ENCODE measurements around the gene INTS1. TPM values are rescaled to one million over a fixed set of nuclear protein-coding genes. Genes with fewer than 3 reads are reported as not detected.

The INTS1 gene
- total RNA-seq, 1 experiment from 2014 or later = 161 TPM

DNA sequence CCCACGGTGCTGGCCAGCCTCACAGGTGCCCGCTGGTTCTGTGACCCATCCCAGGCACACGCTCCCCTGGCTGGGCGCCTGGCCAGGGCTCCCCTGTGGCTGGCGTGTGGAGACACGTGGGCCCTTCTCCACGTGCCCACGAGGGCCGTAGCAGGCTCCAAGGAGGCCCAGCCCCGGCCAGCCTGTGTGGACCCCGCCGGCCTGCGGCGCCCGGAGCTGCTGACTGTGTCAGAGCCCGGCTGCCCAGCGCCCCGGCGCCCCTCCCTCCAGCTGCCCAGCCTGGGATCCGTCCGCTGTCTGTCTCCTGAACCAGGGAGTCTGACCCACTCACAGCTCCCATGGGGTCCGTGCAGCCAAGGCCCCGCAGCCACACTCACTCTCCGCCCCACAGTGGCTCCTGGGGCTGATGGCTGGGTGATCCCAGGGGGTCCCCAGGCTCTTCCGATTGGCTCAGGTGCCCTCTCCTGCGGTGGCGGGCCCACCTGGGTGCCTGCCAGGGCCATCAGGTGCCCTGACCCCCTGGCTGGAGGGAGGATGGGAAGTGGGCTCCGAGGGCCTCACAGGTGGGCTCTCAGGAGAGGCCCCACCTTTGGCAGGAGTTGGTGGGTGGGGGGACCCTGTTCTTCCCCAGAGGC, 42.2 kb upstream of the INTS1 start (continued):
- TF ChIP-seq, protein P1, sequence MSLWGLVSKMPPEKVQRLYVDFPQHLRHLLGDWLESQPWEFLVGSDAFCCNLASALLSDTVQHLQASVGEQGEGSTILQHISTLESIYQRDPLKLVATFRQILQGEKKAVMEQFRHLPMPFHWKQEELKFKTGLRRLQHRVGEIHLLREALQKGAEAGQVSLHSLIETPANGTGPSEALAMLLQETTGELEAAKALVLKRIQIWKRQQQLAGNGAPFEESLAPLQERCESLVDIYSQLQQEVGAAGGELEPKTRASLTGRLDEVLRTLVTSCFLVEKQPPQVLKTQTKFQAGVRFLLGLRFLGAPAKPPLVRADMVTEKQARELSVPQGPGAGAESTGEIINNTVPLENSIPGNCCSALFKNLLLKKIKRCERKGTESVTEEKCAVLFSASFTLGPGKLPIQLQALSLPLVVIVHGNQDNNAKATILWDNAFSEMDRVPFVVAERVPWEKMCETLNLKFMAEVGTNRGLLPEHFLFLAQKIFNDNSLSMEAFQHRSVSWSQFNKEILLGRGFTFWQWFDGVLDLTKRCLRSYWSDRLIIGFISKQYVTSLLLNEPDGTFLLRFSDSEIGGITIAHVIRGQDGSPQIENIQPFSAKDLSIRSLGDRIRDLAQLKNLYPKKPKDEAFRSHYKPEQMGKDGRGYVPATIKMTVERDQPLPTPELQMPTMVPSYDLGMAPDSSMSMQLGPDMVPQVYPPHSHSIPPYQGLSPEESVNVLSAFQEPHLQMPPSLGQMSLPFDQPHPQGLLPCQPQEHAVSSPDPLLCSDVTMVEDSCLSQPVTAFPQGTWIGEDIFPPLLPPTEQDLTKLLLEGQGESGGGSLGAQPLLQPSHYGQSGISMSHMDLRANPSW (CRISPR knock-in tag; conservative IDR thresholded peaks at IDR 0.05; ENCODE audit: low read depth) = no peak
- no peak for TF ChIP-seq ZNF121 (CRISPR knock-in tag; IDR thresholded peaks at IDR 0.05)
- TF ChIP-seq, protein P2, sequence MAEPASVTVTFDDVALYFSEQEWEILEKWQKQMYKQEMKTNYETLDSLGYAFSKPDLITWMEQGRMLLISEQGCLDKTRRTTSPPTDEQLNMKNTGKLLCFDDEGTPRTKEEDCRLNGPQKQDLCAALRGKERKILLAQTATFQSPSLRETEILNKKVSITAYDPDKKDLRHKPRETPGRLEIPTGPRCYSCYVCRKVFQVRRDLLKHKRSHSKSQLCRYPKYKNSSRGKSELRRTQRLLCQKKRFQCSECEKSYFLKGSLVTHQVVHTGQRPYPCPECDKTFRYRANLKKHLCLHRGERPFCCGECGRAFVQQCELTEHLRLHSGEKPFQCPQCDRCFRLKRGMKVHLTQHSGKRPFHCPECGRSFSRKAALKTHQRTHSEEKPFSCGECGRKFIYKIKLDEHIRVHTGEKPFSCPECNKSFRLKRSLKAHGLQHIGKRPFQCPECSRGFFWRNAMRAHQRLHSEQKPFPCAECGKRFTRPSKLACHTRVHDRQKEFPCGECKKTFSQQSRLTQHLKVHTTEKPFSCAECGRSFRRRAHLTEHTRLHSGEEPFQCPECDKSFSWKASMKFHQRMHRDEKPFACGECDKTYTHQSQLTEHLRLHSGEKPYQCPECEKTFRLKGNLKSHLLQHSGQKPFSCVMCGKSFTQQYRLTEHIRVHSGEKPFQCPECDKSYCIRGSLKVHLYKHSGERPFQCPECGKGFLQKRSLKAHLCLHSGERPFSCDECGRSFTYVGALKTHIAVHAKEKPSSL (CRISPR knock-in tag; conservative IDR thresholded peaks at IDR 0.05) = no peak
- TF ChIP-seq, protein P3, sequence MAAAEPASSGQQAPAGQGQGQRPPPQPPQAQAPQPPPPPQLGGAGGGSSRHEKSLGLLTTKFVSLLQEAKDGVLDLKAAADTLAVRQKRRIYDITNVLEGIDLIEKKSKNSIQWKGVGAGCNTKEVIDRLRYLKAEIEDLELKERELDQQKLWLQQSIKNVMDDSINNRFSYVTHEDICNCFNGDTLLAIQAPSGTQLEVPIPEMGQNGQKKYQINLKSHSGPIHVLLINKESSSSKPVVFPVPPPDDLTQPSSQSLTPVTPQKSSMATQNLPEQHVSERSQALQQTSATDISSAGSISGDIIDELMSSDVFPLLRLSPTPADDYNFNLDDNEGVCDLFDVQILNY (CRISPR knock-in tag; IDR thresholded peaks at IDR 0.05) = no peak
- TF ChIP-seq SMAD4 (CRISPR knock-in tag; IDR thresholded peaks at IDR 0.05) = no peak
- TF ChIP-seq, protein P4, sequence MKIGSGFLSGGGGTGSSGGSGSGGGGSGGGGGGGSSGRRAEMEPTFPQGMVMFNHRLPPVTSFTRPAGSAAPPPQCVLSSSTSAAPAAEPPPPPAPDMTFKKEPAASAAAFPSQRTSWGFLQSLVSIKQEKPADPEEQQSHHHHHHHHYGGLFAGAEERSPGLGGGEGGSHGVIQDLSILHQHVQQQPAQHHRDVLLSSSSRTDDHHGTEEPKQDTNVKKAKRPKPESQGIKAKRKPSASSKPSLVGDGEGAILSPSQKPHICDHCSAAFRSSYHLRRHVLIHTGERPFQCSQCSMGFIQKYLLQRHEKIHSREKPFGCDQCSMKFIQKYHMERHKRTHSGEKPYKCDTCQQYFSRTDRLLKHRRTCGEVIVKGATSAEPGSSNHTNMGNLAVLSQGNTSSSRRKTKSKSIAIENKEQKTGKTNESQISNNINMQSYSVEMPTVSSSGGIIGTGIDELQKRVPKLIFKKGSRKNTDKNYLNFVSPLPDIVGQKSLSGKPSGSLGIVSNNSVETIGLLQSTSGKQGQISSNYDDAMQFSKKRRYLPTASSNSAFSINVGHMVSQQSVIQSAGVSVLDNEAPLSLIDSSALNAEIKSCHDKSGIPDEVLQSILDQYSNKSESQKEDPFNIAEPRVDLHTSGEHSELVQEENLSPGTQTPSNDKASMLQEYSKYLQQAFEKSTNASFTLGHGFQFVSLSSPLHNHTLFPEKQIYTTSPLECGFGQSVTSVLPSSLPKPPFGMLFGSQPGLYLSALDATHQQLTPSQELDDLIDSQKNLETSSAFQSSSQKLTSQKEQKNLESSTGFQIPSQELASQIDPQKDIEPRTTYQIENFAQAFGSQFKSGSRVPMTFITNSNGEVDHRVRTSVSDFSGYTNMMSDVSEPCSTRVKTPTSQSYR (CRISPR knock-in tag; IDR thresholded peaks at IDR 0.05) = no peak

DNA sequence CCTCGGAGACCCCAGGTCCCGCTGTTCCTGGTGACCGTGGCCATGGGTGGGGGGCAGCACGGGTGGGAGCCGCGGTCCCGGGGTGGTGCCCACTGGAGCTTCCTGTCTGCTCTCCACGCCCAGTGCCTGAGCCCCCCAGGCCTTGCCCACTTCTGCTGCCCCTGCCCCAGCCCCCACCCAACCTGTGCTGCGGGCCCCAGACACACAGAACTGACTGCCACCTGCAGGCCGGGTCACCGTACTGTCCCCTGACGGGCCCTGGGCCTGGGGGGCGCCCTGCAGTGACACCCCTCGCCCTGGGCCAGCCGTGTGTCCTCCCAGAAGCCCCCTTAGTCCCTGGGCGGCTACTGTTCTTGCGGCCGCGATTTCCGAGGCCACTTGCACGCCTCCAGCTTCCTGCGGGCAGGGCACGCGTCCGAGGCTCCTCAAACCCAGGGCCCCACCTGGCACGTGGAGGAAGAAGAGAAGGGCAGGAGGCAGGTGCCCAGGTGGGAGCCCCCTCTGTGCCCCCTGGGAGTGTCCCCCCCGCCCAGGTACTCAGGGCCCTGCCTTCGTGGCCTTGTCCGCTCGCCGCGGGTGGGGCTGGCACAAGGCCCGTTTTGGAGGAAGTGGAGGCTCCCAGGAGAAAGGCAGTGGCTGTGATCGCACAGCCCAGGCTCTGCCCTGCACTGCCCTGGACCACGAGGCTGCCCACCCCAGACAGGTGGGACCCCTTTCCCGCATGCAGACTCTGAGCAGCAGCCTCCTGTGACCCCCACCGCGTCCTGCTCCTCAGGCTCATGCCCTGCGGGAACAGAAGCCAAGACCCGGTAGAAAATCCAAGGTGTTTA, 41.4 kb upstream of the INTS1 start:
- Mint-ChIP-seq H3K4me1 (no peaks in the 10 kb centered on the region), H3K36me3 (no peaks in the 10 kb centered on the region), H3K9me3 (no peaks in the 10 kb centered on the region), H3K27ac (no peak overlapping the region), H3K4me3 (no peak overlapping the region), H3K27me3 (ENCODE audit: low read depth) (no peaks in the 10 kb centered on the region)
- ChIA-PET POLR2A (no interaction called here), CTCF (interaction anchor here (1.5 to 2.7 kb wide), 4 partner anchors 10 to 41 kb away, joined by 3 to 7 read pairs (median 6); partner anchors contain the start of gene TMEM184A)
- TF ChIP-seq NFYB (CRISPR knock-in tag; conservative IDR thresholded peaks at IDR 0.05; ENCODE audit: low read depth) = no peak
- TF ChIP-seq, protein P5, sequence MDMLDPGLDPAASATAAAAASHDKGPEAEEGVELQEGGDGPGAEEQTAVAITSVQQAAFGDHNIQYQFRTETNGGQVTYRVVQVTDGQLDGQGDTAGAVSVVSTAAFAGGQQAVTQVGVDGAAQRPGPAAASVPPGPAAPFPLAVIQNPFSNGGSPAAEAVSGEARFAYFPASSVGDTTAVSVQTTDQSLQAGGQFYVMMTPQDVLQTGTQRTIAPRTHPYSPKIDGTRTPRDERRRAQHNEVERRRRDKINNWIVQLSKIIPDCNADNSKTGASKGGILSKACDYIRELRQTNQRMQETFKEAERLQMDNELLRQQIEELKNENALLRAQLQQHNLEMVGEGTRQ (CRISPR knock-in tag; IDR thresholded peaks at IDR 0.05) = no peak
- DNase-seq (ENCODE audit: low spot score) = no peak
- 0 out of 2 replicates have a peak, but pooled peaks have one; percentile 11 for ATAC-seq

DNA sequence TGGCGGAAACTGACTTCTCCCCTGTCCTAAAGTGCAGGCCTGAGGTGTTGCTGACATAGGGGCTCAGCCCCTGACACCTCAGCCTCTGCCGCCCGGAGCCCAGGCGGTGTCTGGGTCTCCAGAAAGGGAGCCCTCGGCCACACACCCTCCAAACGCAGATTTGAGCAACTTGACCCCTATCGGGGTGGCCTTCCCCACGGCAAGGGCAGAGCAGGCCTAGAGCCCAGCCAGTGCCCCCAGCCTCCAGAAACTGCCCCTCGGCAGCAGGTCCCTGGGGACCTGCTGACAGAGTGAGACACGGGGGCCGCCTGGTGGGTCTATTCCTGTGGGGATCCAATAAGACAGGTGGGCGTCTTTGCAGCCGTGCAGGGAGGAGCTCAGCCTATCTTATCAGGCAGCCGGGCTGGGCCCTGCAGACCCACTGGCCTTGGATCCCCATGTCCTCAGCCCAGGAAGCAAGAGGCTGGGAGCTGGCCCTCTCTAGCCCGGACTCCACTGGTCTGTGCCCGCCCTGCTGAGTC, 40.8 kb upstream of the INTS1 start:
- ATAC-seq (no peak), DNase-seq (ENCODE audit: low spot score) (no peak)
- Mint-ChIP-seq H3K4me3 (no peak overlapping the region), H3K27me3 (ENCODE audit: low read depth) (no peaks in the 10 kb centered on the region), H3K4me1 (no peaks in the 10 kb centered on the region), H3K9me3 (no peaks in the 10 kb centered on the region), H3K27ac (no peak overlapping the region), H3K36me3 (no peaks in the 10 kb centered on the region)
- POLR2A ChIA-PET = no interaction called here
- CTCF ChIA-PET = interaction anchor here (1.5 to 2.7 kb wide), 3 partner anchors 11 to 40 kb away, joined by 3 to 7 read pairs (median 6); partner anchors contain the start of gene TMEM184A
- TF ChIP-seq, protein P3 (CRISPR knock-in tag; IDR thresholded peaks at IDR 0.05) = no peak
- TF ChIP-seq, protein P6, sequence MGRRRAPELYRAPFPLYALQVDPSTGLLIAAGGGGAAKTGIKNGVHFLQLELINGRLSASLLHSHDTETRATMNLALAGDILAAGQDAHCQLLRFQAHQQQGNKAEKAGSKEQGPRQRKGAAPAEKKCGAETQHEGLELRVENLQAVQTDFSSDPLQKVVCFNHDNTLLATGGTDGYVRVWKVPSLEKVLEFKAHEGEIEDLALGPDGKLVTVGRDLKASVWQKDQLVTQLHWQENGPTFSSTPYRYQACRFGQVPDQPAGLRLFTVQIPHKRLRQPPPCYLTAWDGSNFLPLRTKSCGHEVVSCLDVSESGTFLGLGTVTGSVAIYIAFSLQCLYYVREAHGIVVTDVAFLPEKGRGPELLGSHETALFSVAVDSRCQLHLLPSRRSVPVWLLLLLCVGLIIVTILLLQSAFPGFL (CRISPR knock-in tag; IDR thresholded peaks at IDR 0.05; ENCODE audit: borderline replicate concordance) = no peak
- TF ChIP-seq SP1 (CRISPR knock-in tag; conservative IDR thresholded peaks at IDR 0.05) = no peak
- no peak for TF ChIP-seq TEAD4 (CRISPR knock-in tag; IDR thresholded peaks at IDR 0.05)
- TF ChIP-seq GABPB1 (CRISPR knock-in tag; IDR thresholded peaks at IDR 0.05) = no peak
- TF ChIP-seq ZNF671 (CRISPR knock-in tag; IDR thresholded peaks at IDR 0.05) = no peak
